ENCODE data around the gene CNKSR2. TPM values are rescaled to one million over a fixed set of nuclear protein-coding genes. Genes with fewer than 3 reads are reported as not detected.

The CNKSR2 gene
- total RNA-seq, 1 experiment from 2014 or later, result 52.9 TPM

- no peaks in the 10 kb centered on the region for H3K27me3 Mint-ChIP-seq (ENCODE audit: low read depth)
- Histone ChIP-seq H3K23me2 (ENCODE audit: insufficient read length, low read depth, low read length, poor library complexity, severe bottlenecking) (no peaks in the 10 kb centered on the region), H2AFZ (ENCODE audit: low read length) (no peak overlapping the region), H3K23ac (ENCODE audit: insufficient read length, low read depth, low read length) (no peak overlapping the region), H2BK12ac (ENCODE audit: insufficient read length, low read depth, low read length) (no peak overlapping the region), H3K9me3 (ENCODE audit: control insufficient read depth, low read depth, low read length) (peaks cover 9% of the 10 kb centered on the region), H4K20me1 (ENCODE audit: control insufficient read depth, insufficient read depth, insufficient read length) (no peaks in the 10 kb centered on the region), H3K56ac (ENCODE audit: insufficient read length, low read depth, low read length) (no peak overlapping the region), H3K9ac (ENCODE audit: extremely low read depth, insufficient read length, low read length) (no peak overlapping the region), H2BK120ac (ENCODE audit: low read depth, low read length, poor library complexity, severe bottlenecking) (no peak overlapping the region), H2BK5ac (ENCODE audit: insufficient read length, low read length) (no peak overlapping the region), H3K4me1 (ENCODE audit: insufficient read depth, low read length) (no peaks in the 10 kb centered on the region), H3K79me2 (ENCODE audit: insufficient read depth, low read length) (no peaks in the 10 kb centered on the region), H3T11ph (ENCODE audit: low read length) (no peak overlapping the region), H3K4ac (ENCODE audit: low read depth, low read length) (no peak overlapping the region), H2BK15ac (ENCODE audit: low read depth, low read length) (no peak overlapping the region), H3K79me1 (ENCODE audit: insufficient read depth, low read depth, low read length, poor library complexity, severe bottlenecking) (no peaks in the 10 kb centered on the region), H4K5ac (ENCODE audit: insufficient read length, low read depth, low read length) (no peak overlapping the region), H2AK5ac (ENCODE audit: insufficient read length, low read length) (no peak overlapping the region), H3K27ac (ENCODE audit: insufficient read length, low read depth, low read length) (no peak overlapping the region), H3K14ac (ENCODE audit: insufficient read depth, low read length) (no peak overlapping the region), H3K27me3 (ENCODE audit: insufficient read depth, low read length) (no peaks in the 10 kb centered on the region), H4K91ac (ENCODE audit: insufficient read length, low read depth, low read length) (no peak overlapping the region), H3K4me2 (ENCODE audit: insufficient read depth, insufficient read length, low read length) (no peak overlapping the region), H2BK20ac (ENCODE audit: low read depth, low read length, poor library complexity, severe bottlenecking) (no peak overlapping the region), H4K8ac (replicated peaks; ENCODE audit: insufficient read length, low read depth, low read length) (no peak overlapping the region), H3K18ac (ENCODE audit: insufficient read length, low read depth, low read length) (no peak overlapping the region)
- H3K36me3 Mint-ChIP-seq (ENCODE audit: insufficient read depth in 1 of 3, low read depth in 3 of 3), result peaks cover 0 to 4% (median 2%) of the 10 kb centered on the region in 3 experiments; a peak in 2 of 7 replicates
- no peak overlapping the region for H3K4me3 Mint-ChIP-seq
- peaks cover 0 to 7% of the 10 kb centered on the region in 2 experiments; a peak in 3 of 5 replicates for H3K9me3 Mint-ChIP-seq
- TF ChIP-seq CTCF (conservative IDR thresholded peaks at IDR 0.05), result no peak
- H3K4me1 Mint-ChIP-seq, result peaks cover 0 to 2% of the 10 kb centered on the region in 2 experiments; a peak in 1 of 4 replicates
- no peak for DNase-seq
- WGBS (ENCODE audit: extremely low coverage, insufficient read length, low lambda C conversion rate), result no CpG with 5 or more reads among the region's 3 CpGs
- H3K27ac Mint-ChIP-seq, result no peak overlapping the region
These were observed 129.4 kb downstream of the CNKSR2 start for GRCh38 chrX:21503593-21503992.
